Colon (tissue), 2 donors: ENCODE measurements around the gene TEKT2.

Experiments
- FAIRE-seq: peaks from 2 replicates; lab custom pipeline; 2012; peaks lifted over from hg19 to GRCh38; lab: Jason Lieb, UNC
- donor health status: control.
- donor health status: control.

TEKT2 gene

DNA sequence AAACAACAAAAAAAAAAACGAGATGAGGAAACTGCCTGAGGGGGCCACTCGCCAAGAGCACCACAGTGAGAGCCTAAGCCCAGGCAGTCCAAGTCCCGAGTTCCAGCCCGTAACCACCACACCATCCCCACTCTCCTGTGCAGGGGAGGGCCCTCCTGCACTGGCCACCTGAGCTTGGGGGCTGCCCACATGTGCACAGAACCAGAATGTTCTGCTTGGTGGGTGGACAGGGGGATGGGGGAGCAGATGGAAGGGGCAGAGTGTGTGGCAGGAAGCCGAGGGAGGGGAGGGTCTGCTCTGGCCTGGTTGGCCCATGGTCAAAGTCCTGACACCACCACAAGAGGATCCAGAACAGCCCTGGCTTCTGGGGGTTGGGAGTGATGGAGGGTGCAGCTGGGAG lies 22.4 kb downstream of the TEKT2 start:
- no peak for FAIRE-seq

- FAIRE-seq: no peak
Observed at GRCh38 chr1:36107394-36107793, 23.5 kb downstream of the TEKT2 start.

DNA sequence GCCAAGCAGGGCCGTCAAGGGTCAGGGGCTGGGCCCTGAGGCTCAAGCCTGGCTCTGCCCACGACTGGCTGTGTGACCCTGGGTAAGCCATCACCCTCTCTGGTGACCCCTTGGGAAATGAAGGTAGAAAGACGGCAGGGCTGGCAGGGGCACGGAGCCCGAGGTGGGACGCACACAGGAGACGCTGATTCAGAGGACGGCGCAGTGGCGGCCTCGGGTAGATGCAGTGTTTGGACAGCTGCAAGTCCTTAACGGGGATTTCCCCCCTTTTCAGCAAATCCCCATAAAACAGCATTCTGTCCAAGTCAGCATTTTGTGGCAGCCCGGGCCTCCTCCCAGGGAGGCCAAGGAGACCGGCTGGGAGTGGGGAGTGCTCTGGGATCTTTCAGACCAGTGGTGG lies 24.4 kb downstream of the TEKT2 start:
- no peak for FAIRE-seq

GRCh38 chr1:36109041-36109679 lies 25.3 kb downstream of the TEKT2 start:
- FAIRE-seq: no peak

- no peak for FAIRE-seq
Observed at GRCh38 chr1:36111151-36111550, 27.3 kb downstream of the TEKT2 start.

DNA sequence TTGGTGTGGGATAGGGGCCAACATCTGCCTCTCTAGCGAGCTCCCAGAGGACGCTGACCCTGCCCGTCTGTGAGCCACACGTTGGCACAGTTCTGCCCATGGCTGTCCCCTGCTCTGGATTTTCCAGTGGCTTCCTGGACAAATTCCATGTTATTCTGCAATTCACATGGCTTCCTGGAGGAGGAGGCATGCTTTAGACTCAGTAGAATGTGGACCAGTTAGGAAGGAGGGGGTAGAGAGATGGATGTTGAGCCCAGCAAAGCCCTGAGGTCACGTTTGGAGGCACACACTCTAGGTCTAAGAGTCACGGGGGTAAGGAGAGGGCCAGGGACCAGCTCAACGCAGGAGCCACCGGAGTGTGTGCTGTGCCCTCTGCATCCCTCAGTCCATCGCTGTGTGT lies 28.9 kb downstream of the TEKT2 start:
- no peak for FAIRE-seq

GRCh38 chr1:36114371-36114770 lies 30.5 kb downstream of the TEKT2 start:
- FAIRE-seq: no peak

GRCh38 chr1:36115200-36115669 lies 31.3 kb downstream of the TEKT2 start:
- no peak for FAIRE-seq

GRCh38 chr1:36115931-36116330 lies 32.0 kb downstream of the TEKT2 start:
- no peak for FAIRE-seq

DNA sequence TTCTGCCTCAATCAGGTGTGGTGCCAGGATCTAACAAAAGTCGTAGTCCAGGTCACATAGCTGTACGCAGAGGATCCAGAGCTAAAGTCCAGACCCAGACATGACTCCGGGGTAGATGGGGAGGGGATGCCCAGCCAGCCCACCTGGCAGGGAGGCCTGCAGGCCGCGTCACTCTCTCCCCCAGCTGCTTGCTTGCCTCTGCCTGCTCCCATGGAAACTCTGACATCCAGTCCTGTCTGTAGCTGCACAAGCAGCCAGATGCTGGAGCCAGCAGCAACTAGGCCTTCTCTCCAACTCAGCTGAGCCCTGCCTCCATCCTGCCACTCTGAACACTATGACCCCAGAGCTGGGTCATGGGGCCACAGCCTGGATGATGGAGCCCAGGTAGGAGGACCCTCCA lies 33.0 kb downstream of the TEKT2 start:
- no peak for FAIRE-seq

GRCh38 chr1:36118447-36119204 lies 34.7 kb downstream of the TEKT2 start:
- FAIRE-seq: no peak

DNA sequence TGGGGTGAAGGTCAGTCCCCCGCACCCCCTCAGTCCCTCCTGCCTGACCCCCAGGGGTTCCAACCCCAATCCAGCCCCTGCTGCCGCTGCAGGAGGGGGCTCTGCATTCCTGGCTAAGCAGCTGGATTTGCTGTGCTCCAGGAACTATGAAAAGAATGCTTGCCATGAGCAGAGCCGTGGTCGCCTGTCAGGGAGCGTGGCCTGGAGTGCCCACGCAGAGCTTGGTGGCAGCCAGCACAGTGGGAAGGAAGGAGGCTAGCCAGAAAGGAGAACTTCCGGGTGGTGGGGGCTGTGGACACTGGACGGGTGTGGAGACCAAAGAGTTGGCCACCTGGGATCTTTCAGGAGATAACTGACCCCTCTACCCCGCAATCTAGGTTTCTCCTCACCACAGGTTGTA lies 35.6 kb downstream of the TEKT2 start:
- FAIRE-seq: no peak

- no peak for FAIRE-seq
Observed at GRCh38 chr1:36122062-36123030, 38.5 kb downstream of the TEKT2 start.

GRCh38 chr1:36123356-36123755 lies 39.5 kb downstream of the TEKT2 start:
- FAIRE-seq: no peak

GRCh38 chr1:36124404-36125128 lies 40.7 kb downstream of the TEKT2 start:
- FAIRE-seq: no peak

DNA sequence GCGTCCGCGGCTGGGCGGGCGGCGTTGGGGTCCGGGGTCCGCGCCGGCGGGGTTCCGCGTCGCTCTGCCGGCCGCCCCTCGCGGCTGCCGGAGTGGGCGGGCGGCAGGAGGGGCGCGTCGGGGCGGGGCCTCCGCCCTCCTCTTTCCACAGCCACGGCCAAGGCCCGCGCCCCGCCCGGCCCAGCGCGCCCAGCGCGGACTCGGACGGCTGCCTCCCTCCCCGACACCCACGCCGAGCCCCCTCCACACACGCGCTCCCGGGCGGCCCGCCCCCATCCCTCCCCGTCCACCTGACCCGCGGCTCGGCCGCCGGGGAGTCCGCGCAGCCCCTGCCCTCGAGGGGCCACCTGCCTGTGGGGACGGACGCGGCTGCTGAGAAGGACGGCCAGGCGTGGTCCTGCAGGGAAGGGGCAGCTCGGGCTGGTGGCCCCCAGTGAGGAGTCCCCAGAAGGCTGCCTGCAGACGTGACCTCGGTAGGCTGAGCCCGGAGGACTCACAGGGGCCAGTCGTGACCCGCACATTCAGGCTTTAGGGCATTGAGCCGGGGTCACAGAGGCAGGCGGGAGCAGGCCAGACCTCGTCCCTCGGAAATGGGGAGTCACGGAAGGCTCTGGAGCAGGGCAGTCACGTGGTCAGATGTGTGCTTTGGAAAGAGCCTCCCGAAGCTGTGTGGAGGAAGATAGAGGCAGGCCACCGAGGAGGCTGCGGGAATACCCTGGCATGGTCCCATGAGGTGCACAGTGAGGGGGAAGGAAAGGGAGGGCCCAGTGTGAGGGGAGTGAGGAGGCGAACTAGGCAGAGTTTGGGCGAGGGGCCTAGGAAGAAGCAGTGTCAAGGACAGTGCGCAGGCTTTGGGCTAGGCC lies 41.5 kb downstream of the TEKT2 start, which contains the start of gene COL8A2:
COL8A2 (minus strand) TSS at position 94 of the 863 bp plus-strand sequence. CDS start 24,980 bp downstream, outside the sequence.
- no peak for FAIRE-seq

- no peak for FAIRE-seq
Observed at GRCh38 chr1:36126005-36126716, 42.3 kb downstream of the TEKT2 start.

DNA sequence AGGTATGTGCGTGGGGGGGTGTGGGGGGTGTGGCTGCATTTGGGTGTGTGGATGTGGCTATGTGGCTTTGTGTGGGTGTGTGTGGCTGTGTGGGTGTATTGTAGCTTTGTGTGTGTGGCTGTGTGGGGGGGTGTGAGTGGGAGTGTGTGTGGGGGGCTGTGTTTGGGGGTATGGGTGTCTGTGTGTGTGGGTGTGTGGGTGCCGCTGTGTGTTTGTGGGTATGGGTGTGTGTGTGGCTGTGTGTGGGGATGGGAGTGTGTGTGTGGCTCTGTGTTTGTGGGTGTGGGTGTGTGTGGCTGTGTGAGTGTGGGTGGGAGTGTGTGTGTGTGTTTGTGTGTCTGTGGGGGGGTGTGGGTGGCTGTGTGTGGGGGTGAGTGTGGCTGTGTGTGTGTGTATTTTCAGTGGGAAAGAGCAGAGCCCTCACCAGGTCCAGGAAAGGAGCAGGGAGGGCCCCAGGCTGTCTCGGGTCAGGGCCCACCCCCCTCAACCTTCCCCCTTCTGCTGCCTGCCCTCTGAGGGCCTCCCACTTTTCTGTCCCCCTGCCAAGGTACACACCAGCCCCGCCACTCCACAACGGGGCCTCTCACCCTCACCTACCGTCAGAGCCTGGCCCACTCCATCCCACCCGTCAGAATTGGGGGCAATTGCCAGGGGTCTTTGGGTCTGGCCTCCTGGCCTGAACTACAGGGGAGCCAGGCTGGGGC lies 43.1 kb downstream of the TEKT2 start:
- no peak for FAIRE-seq

DNA sequence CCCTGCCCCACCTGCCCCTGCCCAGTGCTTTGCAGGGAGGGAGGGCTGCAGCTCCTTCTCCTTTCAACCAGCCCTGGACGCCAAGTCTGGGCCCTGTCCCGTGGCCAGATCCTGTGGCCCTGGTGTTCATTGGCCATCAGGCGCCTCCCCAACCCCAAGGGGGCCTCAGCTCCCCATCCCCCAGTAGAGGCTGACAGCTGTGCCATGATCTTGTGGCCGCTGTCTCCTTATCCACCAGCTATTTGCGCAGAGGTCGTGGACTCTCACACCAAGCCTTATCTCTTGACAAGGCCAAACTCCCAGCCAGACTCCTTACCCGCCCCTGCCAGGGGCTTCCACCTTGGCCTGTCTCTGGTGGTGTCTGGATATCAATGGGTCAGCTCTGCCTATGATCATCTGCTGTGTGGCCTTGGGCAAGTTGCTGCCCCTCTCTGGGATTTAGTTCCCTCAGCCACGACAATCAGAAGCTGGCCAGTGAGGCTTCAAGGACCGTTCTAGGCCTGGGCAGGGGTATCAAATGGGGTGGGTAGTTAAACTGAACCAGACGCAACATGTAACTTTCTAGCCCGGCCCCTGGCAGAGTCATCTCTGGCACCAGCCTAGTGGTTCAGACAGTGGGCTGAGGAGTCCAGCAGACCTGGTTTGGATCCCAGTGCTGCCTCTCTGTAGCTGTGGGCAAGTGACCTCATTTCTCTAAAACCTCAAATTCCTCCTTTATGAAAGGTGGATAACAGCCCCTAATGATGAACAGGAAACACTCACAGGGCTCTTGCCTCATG lies 44.4 kb downstream of the TEKT2 start:
- no peak for FAIRE-seq
